Thyroid gland (tissue), 4 donors: Measurements from ENCODE around the gene PTCD2. TPM values are rescaled to one million over a fixed set of nuclear protein-coding genes. Genes with fewer than 3 reads are reported as not detected.
A peak's percentile ranks its signal among the peaks of the same experiment; 100 is the strongest.

Experiments
- DNase-seq, 2 donors: peaks; one replicate each; pipeline ENCODE4 v3.0.0-alpha.2; 2019
- H3K27ac ChIP-seq, 3 donors: fragments of 200-600 bp; sonication (generic); 1 replicate in 2 of 3; 2 replicates in 1 of 3; pipeline ENCODE4 v1.5.1; 2016 to 2019; ENCODE audit warnings: mild to moderate bottlenecking in 1 of 3, moderate library complexity in 1 of 3
- H3K27me3 ChIP-seq: fragments of 200-600 bp; sonication (generic); one replicate; pipeline ENCODE4 v1.5.1; 2019
- H3K36me3 ChIP-seq, 2 donors: fragments of 200-600 bp; sonication (generic); one replicate each; pipeline ENCODE4 v1.5.1; 2016 to 2019
- H3K4me1 ChIP-seq, 2 donors: fragments of 200-600 bp; sonication (generic); one replicate each; pipeline ENCODE4 v1.5.1; 2017 to 2019
- H3K4me3 ChIP-seq, 3 donors: fragments of 200-600 bp; sonication (generic); replicated peaks in 1 of 3; 1 replicate in 2 of 3; 2 replicates in 1 of 3; pipeline ENCODE4 v1.5.1; 2016; ENCODE audit warnings: mild to moderate bottlenecking in 1 of 3
- H3K9me3 ChIP-seq: fragments of 200-600 bp; sonication (generic); one replicate; pipeline ENCODE4 v1.5.1; 2017
- CTCF ChIP-seq, 6 experiments: fragments of 200-600 bp in 3 of 6; fragments of 450-650 bp in 3 of 6; sonication (generic) in 3 of 6; IDR thresholded peaks; one replicate each; pipeline ENCODE4 v1.5.1; 2016 to 2019; ENCODE audit warnings: antibody characterized with exemption in 6 of 6, mild to moderate bottlenecking in 2 of 6, inconsistent platforms in 1 of 6, moderate library complexity in 1 of 6
- POLR2A ChIP-seq, 2 donors: fragments of 450-650 bp; IDR thresholded peaks; one replicate each; pipeline ENCODE4 v1.6.1; 2017; ENCODE audit warnings: antibody characterized with exemption in 2 of 2, mild to moderate bottlenecking in 2 of 2, moderate library complexity in 1 of 2
- WGBS, 2 donors: methylation state at CpG; one replicate each; pipeline ENCODE4 v1.1.5; 2017; 5-methylcytosine and 5-hydroxymethylcytosine counted together
- intact Hi-C: fragments of 100-400 bp; cut with DNase I; formaldehyde crosslinking; loops from one replicate; pipeline ENCODE4 v1.15.1; 2023
- total RNA-seq, 4 donors: library from RNA; depleted of rRNA; stranded (reverse); fragments of >200 nt; gene quantifications; one replicate each; pipeline ENCODE4 v1.2.3, GENCODE V29; 2016

The PTCD2 gene
- total RNA-seq, 4 donors from 2014 or later: 7.8 to 15.9 (median 11.5) TPM

- no peak overlapping the region for H3K4me3 ChIP-seq
- TF ChIP-seq CTCF (IDR thresholded peaks at IDR 0.05) (peak in 3 of 6 experiments; percentile 33 to 49 (median 40)), POLR2A (IDR thresholded peaks at IDR 0.05) (no peak)
- H3K9me3 ChIP-seq: no peaks in the 10 kb centered on the region
- H3K4me1 ChIP-seq: peaks cover 16% of the 10 kb centered on the region in 2 donors
- WGBS, 2 donors: 46 to 55% methylated on average over 2 of the region's 2 CpGs
- intact Hi-C loops: no loop called here
- no peak overlapping the region for H3K27ac ChIP-seq
- no peaks in the 10 kb centered on the region for H3K27me3 ChIP-seq
- peak; percentile 6 to 9 for DNase-seq
- no peaks in the 10 kb centered on the region for H3K36me3 ChIP-seq
These were observed 39.5 kb upstream of the PTCD2 start for GRCh38 chr5:72280581-72281069.

GRCh38 chr5:72281430-72281763 lies 38.8 kb upstream of the PTCD2 start:
- TF ChIP-seq CTCF (IDR thresholded peaks at IDR 0.05) (no peak), POLR2A (IDR thresholded peaks at IDR 0.05) (no peak)
- Histone ChIP-seq H3K4me1 (peaks cover 16% of the 10 kb centered on the region in 2 donors), H3K36me3 (no peaks in the 10 kb centered on the region), H3K27me3 (no peaks in the 10 kb centered on the region), H3K27ac (peak overlapping the region in 1 of 3 donors; percentile 39), H3K4me3 (no peak overlapping the region), H3K9me3 (no peaks in the 10 kb centered on the region)
- DNase-seq: no peak
- 78 to 86% methylated on average over 1 of the region's 1 CpG for WGBS, 2 donors
- intact Hi-C loops: no loop called here

- Histone ChIP-seq H3K4me1 (peaks cover 16% of the 10 kb centered on the region in 2 donors), H3K36me3 (no peaks in the 10 kb centered on the region), H3K9me3 (no peaks in the 10 kb centered on the region), H3K4me3 (no peak overlapping the region), H3K27me3 (no peaks in the 10 kb centered on the region), H3K27ac (peak overlapping the region in 2 of 3 donors; percentile 7 to 44)
- intact Hi-C loops: no loop called here
- WGBS, 2 donors: 77 to 84% methylated on average over 3 of the region's 3 CpGs
- no peak for TF ChIP-seq CTCF (IDR thresholded peaks at IDR 0.05)
- DNase-seq: no peak
These were observed 38.2 kb upstream of the PTCD2 start for GRCh38 chr5:72281764-72282499.

GRCh38 chr5:72282878-72283277 lies 37.3 kb upstream of the PTCD2 start:
- no peak for TF ChIP-seq CTCF (IDR thresholded peaks at IDR 0.05)
- Histone ChIP-seq H3K4me3 (no peak overlapping the region), H3K27me3 (no peaks in the 10 kb centered on the region), H3K4me1 (peaks cover 16% of the 10 kb centered on the region in 2 donors), H3K27ac (peak overlapping the region in 2 of 3 donors; percentile 34 to 44), H3K9me3 (no peaks in the 10 kb centered on the region), H3K36me3 (no peaks in the 10 kb centered on the region)
- intact Hi-C loops: no loop called here
- no peak for DNase-seq
- WGBS, 2 donors: 85 to 94% methylated on average over 2 of the region's 2 CpGs

GRCh38 chr5:72283358-72283757 lies 36.8 kb upstream of the PTCD2 start:
- DNase-seq: no peak
- Histone ChIP-seq H3K9me3 (no peaks in the 10 kb centered on the region), H3K36me3 (no peaks in the 10 kb centered on the region), H3K27me3 (no peaks in the 10 kb centered on the region), H3K4me1 (peaks cover 16% of the 10 kb centered on the region in 2 donors), H3K27ac (peak overlapping the region in 2 of 3 donors; percentile 34 to 44), H3K4me3 (no peak overlapping the region)
- intact Hi-C loops: no loop called here
- TF ChIP-seq POLR2A (IDR thresholded peaks at IDR 0.05) (no peak), CTCF (IDR thresholded peaks at IDR 0.05) (no peak)
- 81 to 86% methylated on average over 2 of the region's 2 CpGs for WGBS, 2 donors
